Activated CD8-positive, alpha-beta memory T cell treated with anti-CD3 and anti-CD28 coated beads, Interleukin-2, amount 10 ng/mL, durations not matched to agents 7 days and 5 days (primary cell): ENCODE measurements around the gene BRWD1. TPM values are rescaled to one million over a fixed set of nuclear protein-coding genes. Genes with fewer than 3 reads are reported as not detected.
A peak's percentile ranks its signal among the peaks of the same experiment; 100 is the strongest.
"Not testable (repeated sequence)": the region's sequence is repeated elsewhere in the genome, so short reads cannot be mapped to it uniquely, and the experiment has no call there.

ENCODE experiments used
- ATAC-seq: fragments of 150-1000 bp; cut with Tn5 transposase; one replicate; pipeline ENCODE4 v1.10.0; 2021; ENCODE audit warnings: moderate library complexity
- CTCF ChIA-PET: fragments of 350-600 bp; sonication (Branson Sonifier 250); formaldehyde crosslinking; loops from one replicate; lab custom pipeline; 2021; ENCODE audit warnings: antibody characterized with exemption; lab: Charles Lee
- DNase-seq: peaks from one replicate; pipeline ENCODE4 v3.0.0-alpha.2; 2020
- H3K27ac Mint-ChIP-seq: one replicate; pipeline ENCODE4 v1.8.0; 2021; ENCODE audit warnings: mild to moderate bottlenecking, mixed read lengths
- H3K27me3 Mint-ChIP-seq: one replicate; pipeline ENCODE4 v1.8.0; 2021; ENCODE audit warnings: mixed read lengths
- H3K36me3 Mint-ChIP-seq: one replicate; pipeline ENCODE4 v1.8.0; 2021; ENCODE audit warnings: mild to moderate bottlenecking, mixed read lengths
- H3K4me1 Mint-ChIP-seq: one replicate; pipeline ENCODE4 v1.8.0; 2021; ENCODE audit warnings: mixed read lengths
- H3K4me3 Mint-ChIP-seq: one replicate; pipeline ENCODE4 v1.8.0; 2021; ENCODE audit warnings: mild to moderate bottlenecking, moderate library complexity, mixed read lengths
- H3K9me3 Mint-ChIP-seq: one replicate; pipeline ENCODE4 v1.8.0; 2022; ENCODE audit warnings: low read depth, mixed read lengths
- total RNA-seq, 2 experiments: library from RNA; stranded (reverse); gene quantifications; one replicate each; pipeline ENCODE4 v1.2.3, GENCODE V29; 2021

The BRWD1 gene
- total RNA-seq, 2 experiments from 2014 or later, result 35.0 to 49.5 TPM

DNA sequence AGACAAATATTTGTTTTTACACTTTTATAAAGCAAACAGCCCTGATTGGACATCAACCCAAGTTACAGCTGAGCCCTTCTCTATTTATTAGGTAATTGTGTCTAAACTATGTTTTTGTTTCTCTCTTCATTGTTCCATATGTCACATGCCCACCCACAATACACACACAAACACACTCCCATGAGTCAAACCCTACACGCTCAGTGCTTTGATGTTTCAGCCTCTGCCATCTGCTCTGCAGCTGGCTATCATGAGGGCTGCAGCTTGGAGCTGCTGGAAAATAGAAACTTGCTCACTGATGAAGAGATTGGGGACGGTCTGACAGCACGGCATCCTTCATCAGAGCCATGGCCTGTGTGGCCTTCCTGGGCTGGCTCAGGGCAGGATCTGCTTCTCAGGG is 171.9 kb downstream of the BRWD1 start:
- Mint-ChIP-seq H3K4me1 (no peaks in the 10 kb centered on the region), H3K27me3 (peaks cover 3% of the 10 kb centered on the region), H3K4me3 (no peak overlapping the region), H3K36me3 (no peaks in the 10 kb centered on the region), H3K9me3 (no peaks in the 10 kb centered on the region), H3K27ac (no peak overlapping the region)
- no peak for DNase-seq
- CTCF ChIA-PET, result interaction anchor here (1.1 kb wide), 1 partner anchor 9 kb away, joined by 3 read pairs; no protein-coding TSS in a partner anchor
- ATAC-seq, result no peak

DNA sequence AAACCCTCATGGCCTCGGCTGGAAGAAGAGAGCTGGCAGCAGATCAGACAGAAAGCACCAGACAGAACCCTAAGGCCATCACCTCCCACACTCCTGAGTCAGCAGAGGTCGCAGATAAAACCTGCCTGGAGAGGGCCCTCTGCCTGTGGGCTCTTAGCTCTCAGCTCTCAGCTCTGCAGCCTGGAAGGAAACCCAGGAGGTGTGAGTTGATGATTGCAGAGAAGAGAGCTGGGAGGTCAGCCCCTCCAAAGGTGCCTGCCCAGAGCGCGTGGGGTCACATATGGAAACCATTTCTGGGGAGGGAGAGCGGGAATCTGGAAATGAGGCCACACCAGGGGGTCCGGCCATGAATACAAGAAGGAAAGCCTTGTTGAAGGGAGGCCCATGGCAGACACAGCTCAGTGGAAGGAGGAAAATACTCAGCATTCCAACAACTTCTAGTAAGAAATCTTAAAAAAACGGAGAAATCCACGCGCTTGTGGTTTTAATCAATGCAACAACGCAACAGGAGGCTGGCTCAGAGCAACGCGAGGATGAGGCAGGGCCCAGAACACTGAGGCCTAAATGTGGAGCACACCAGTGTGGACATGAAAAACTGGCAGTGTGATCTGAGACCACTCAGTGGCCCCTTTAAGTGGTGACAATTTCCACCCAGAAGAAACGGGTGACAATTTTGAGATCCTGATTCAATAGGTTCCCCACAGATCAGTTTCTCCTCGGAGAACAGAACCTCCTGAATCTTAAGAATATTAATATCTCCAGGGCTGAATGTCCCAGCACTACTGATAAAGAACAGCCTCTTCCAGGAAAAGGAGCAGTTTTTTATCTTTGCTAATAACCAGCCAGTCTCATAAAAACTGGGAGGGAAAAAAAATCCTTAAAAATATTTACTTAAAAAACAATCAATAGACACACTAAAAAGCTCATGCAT is 175.9 kb downstream of the BRWD1 start:
- CTCF ChIA-PET, result interaction anchor here (1.0 to 2.9 kb wide), 6 partner anchors 10 to 406 kb away, joined by 3 to 8 read pairs (median 4); no protein-coding TSS in a partner anchor
- no peaks in the 10 kb centered on the region for H3K9me3 Mint-ChIP-seq
- H3K4me1 Mint-ChIP-seq, result no peaks in the 10 kb centered on the region
- ATAC-seq (no peak), DNase-seq (peak; percentile 36)
- H3K27me3 Mint-ChIP-seq, result peaks cover 3% of the 10 kb centered on the region
- H3K27ac Mint-ChIP-seq, result no peak overlapping the region
- no peaks in the 10 kb centered on the region for H3K36me3 Mint-ChIP-seq
- H3K4me3 Mint-ChIP-seq, result no peak overlapping the region

DNA sequence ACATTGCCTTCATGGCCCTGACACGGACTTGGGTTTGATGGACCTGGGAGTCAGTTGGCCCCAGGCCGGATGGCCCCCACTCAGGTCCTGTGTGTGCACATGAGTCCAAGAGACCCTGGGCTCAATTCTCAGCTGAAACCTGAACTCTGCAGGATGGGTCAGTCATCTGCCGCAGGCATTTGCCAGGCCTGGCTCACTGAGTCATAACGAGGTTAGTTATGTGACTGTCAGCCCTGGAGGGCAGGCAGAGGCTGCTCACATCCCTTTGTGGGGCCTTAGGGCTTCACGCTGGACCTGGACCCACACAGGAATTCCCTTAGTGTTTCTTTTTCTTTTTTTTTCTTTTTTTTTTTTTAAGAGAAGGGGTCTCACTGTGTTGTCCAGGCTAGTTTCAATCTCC is 176.7 kb downstream of the BRWD1 start:
- DNase-seq (peak; percentile 29), ATAC-seq (no peak)
- Mint-ChIP-seq H3K4me1 (no peaks in the 10 kb centered on the region), H3K36me3 (no peaks in the 10 kb centered on the region), H3K27ac (no peak overlapping the region), H3K9me3 (peaks cover 2% of the 10 kb centered on the region), H3K4me3 (no peak overlapping the region), H3K27me3 (peaks cover 5% of the 10 kb centered on the region)
- CTCF ChIA-PET, result interaction anchor here (2.9 kb wide), 1 partner anchor 405 kb away, joined by 8 read pairs; no protein-coding TSS in a partner anchor

DNA sequence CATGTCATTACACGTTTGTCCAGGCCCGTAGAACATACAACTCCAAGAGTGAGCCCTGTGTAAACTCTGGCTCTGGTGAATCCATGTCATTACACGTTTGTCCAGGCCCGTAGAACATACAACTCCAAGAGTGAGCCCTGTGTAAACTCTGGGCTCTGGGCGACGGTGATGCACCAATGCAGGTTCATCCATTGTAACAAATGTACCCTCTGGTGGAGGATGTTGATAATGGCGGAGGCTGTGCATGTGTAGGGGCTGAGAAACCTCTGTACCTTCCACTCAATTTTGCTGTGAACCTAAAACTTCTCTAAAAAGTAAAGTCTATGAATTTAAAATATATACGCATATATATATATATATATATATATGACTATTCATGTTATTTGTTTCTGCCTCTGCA is 177.3 kb downstream of the BRWD1 start:
- CTCF ChIA-PET, result interaction anchor here (2.9 kb wide), 1 partner anchor 405 kb away, joined by 8 read pairs; no protein-coding TSS in a partner anchor
- H3K27ac Mint-ChIP-seq, H3K4me3 Mint-ChIP-seq, H3K36me3 Mint-ChIP-seq, ATAC-seq, H3K9me3 Mint-ChIP-seq, H3K27me3 Mint-ChIP-seq, H3K4me1 Mint-ChIP-seq: not testable (repeated sequence)
- peak; percentile 38 for DNase-seq

DNA sequence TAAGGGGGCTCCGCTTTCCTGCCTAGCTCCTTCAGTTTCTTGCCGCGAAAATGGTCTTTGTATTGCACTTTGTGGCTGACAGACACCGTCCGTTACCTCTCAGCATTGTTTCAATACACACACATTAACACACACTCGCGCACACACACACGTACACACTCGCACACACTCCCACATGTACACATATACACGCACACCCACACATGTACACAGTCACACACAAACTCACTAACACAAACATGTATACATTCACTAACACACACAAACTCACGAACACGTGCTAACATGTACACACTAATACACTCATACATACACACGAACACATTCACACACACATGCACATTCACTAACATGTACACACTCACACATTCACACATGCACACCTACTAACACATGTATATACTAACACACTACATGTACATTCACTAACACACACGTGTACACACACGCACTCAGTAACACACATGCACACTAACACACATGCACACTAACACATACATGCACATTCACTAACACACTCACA is 179.1 kb downstream of the BRWD1 start:
- CTCF ChIA-PET, result no interaction called here
- no peak for ATAC-seq
- H3K36me3 Mint-ChIP-seq, result no peaks in the 10 kb centered on the region

More for the DNA sequence above, 179.1 kb downstream of the BRWD1 start:
- Mint-ChIP-seq H3K4me3 (no peak overlapping the region), H3K9me3 (peaks cover 2% of the 10 kb centered on the region), H3K4me1 (no peaks in the 10 kb centered on the region), H3K27me3 (peaks cover 13% of the 10 kb centered on the region), H3K27ac (no peak overlapping the region)
- peak; percentile 19 for DNase-seq

Other genes with a start within 250 kb of the BRWD1 start
- gene PSMG1, start 130.2 kb downstream of the BRWD1 start, total RNA-seq, result 10 to 100 TPM; 62.9 to 88.1 TPM
- 100 to 1,000 TPM; 385 to 405 TPM for gene HMGN1, start 35.5 kb upstream of the BRWD1 start, total RNA-seq
- gene LCA5L, start 132.1 kb upstream of the BRWD1 start, total RNA-seq, result not detected
- gene SH3BGR, start 138.3 kb upstream of the BRWD1 start, total RNA-seq, result 1 to 10 TPM in 1 of 2 experiments, under 1 TPM in 1; 0.93 to 1.9 TPM